Loucy (cell line): Measurements from ENCODE around the gene SLC5A2.

Source experiments
- H2AFZ ChIP-seq: fragments of 200-600 bp; sonication (generic); 2 replicates; pipeline ENCODE4 v1.6.0; 2016; ENCODE audit warnings: antibody characterized with exemption, mild to moderate bottlenecking, low read length, moderate library complexity
- H3F3A ChIP-seq: fragments of 200-600 bp; 2 replicates; pipeline ENCODE4 v1.6.0; 2016; ENCODE audit warnings: antibody characterized with exemption, low read depth, mild to moderate bottlenecking
- H3K27me3 ChIP-seq: fragments of 200-600 bp; sonication (generic); 2 replicates; pipeline ENCODE4 v1.6.1; 2014; ENCODE audit warnings: low read length, mild to moderate bottlenecking; ENCODE audit not compliant: insufficient read depth, poor library complexity, severe bottlenecking
- H3K36me3 ChIP-seq: fragments of 200-600 bp; sonication (generic); 2 replicates; pipeline ENCODE4 v1.6.1; 2016; ENCODE audit warnings: low read length; ENCODE audit not compliant: insufficient read depth
- H3K4me1 ChIP-seq: fragments of 200-600 bp; sonication (generic); 2 replicates; pipeline ENCODE4 v1.5.1; 2014; ENCODE audit warnings: low read length, mild to moderate bottlenecking; ENCODE audit not compliant: insufficient read depth, poor library complexity, severe bottlenecking
- H3K4me2 ChIP-seq: fragments of 200-600 bp; sonication (generic); 2 replicates; pipeline ENCODE4 v1.6.0; 2014; ENCODE audit warnings: antibody characterized with exemption, low read length, low read depth, mild to moderate bottlenecking; ENCODE audit not compliant: poor library complexity, severe bottlenecking
- H3K4me3 ChIP-seq: fragments of 200-600 bp; sonication (generic); 2 replicates; pipeline ENCODE4 v1.5.1; 2014; ENCODE audit warnings: low read length, mild to moderate bottlenecking, mixed read lengths; ENCODE audit not compliant: poor library complexity, severe bottlenecking
- H3K79me2 ChIP-seq: fragments of 200-600 bp; sonication (generic); 2 replicates; pipeline ENCODE4 v1.6.1; 2014; ENCODE audit warnings: low read length; ENCODE audit not compliant: insufficient read depth
- H3K9ac ChIP-seq: fragments of 200-600 bp; sonication (generic); 2 replicates; pipeline ENCODE4 v1.6.0; 2014; ENCODE audit warnings: mild to moderate bottlenecking, low read depth, low read length, moderate library complexity; ENCODE audit not compliant: poor library complexity, severe bottlenecking
- H3K9me2 ChIP-seq: fragments of 200-600 bp; sonication (generic); replicated peaks from 2 replicates; pipeline ENCODE4 v1.6.1; 2016; ENCODE audit warnings: low read depth, low read length, mixed read lengths
- H3K9me3 ChIP-seq: fragments of 200-600 bp; sonication (generic); 2 replicates; pipeline ENCODE4 v1.6.1; 2014; ENCODE audit warnings: mild to moderate bottlenecking, antibody characterized with exemption, low read length, low read depth; ENCODE audit not compliant: insufficient read depth
- H4K20me1 ChIP-seq: fragments of 200-600 bp; sonication (generic); 2 replicates; pipeline ENCODE4 v1.6.0; 2014; ENCODE audit warnings: antibody characterized with exemption, low read length, mild to moderate bottlenecking; ENCODE audit not compliant: insufficient read depth, poor library complexity, severe bottlenecking
- CTCF ChIP-seq: fragments of 200-600 bp; sonication (generic); conservative IDR thresholded peaks from 2 replicates; pipeline ENCODE4 v1.5.1; 2014; ENCODE audit warnings: mild to moderate bottlenecking, antibody characterized with exemption, low read length
- EZH2phosphoT487 ChIP-seq: fragments of 200-600 bp; IDR thresholded peaks from 2 replicates; pipeline ENCODE4 v1.6.1; 2018; ENCODE audit warnings: antibody characterized with exemption, mild to moderate bottlenecking, moderate library complexity, borderline replicate concordance

SLC5A2 gene

GRCh38 chr16:31483081-31483480 lies at the start of gene SLC5A2:
Gene SLC5A2 (plus strand): TSS chr16:31483123. CDS start chr16:31483137, 14 bp downstream.
- Histone ChIP-seq H3K9me3 (no peaks in the 10 kb centered on the region), H3K4me1 (peaks cover 2% of the 10 kb centered on the region), H3K9ac (no peak within 1 kb of the TSS), H3K4me3 (no peak within 1 kb of the TSS), H3K9me2 (no peaks in the 10 kb centered on the region), H3K79me2 (no peaks in the 10 kb centered on the region), H3K36me3 (peaks cover 1% of the 10 kb centered on the region; the same call in 1 of the 2 replicates), H3K27me3 (no peaks in the 10 kb centered on the region), H3F3A (no peaks in the 10 kb centered on the region), H2AFZ (no peak within 1 kb of the TSS), H4K20me1 (no peaks in the 10 kb centered on the region), H3K4me2 (no peak within 1 kb of the TSS)
- TF ChIP-seq CTCF: no peak
- no peak for TF ChIP-seq EZH2phosphoT487

GRCh38 chr16:31435341-31436220 lies 47.3 kb upstream of the SLC5A2 start:
- H4K20me1 ChIP-seq: no peaks in the 10 kb centered on the region
- TF ChIP-seq EZH2phosphoT487: no peak
- TF ChIP-seq CTCF: no peak
- peaks cover 19% of the 10 kb centered on the region for H3K4me1 ChIP-seq
- no peaks in the 10 kb centered on the region for H3K36me3 ChIP-seq
- no peak overlapping the region for H3K9ac ChIP-seq
- H2AFZ ChIP-seq: no peak overlapping the region
- H3K9me2 ChIP-seq: no peaks in the 10 kb centered on the region
- no peak overlapping the region for H3K4me3 ChIP-seq
- no peak overlapping the region for H3K4me2 ChIP-seq
- H3K27me3 ChIP-seq: no peaks in the 10 kb centered on the region
- no peaks in the 10 kb centered on the region for H3K9me3 ChIP-seq
- no peaks in the 10 kb centered on the region for H3F3A ChIP-seq
- no peaks in the 10 kb centered on the region for H3K79me2 ChIP-seq

- Histone ChIP-seq H3K9me2 (no peaks in the 10 kb centered on the region), H3K4me3 (no peak overlapping the region), H3K36me3 (no peaks in the 10 kb centered on the region), H3K79me2 (no peaks in the 10 kb centered on the region), H3K9ac (no peak overlapping the region), H3F3A (no peaks in the 10 kb centered on the region), H3K4me2 (no peak overlapping the region), H3K4me1 (peaks cover 15% of the 10 kb centered on the region), H3K27me3 (no peaks in the 10 kb centered on the region), H4K20me1 (no peaks in the 10 kb centered on the region), H3K9me3 (no peaks in the 10 kb centered on the region), H2AFZ (no peak overlapping the region)
- TF ChIP-seq EZH2phosphoT487 (no peak), CTCF (no peak)
Measured at GRCh38 chr16:31436221-31437045, 46.5 kb upstream of the SLC5A2 start.
